ENCODE measurements around the gene TARM1. TPM values are rescaled to one million over a fixed set of nuclear protein-coding genes. Genes with fewer than 3 reads are reported as not detected.
"Not testable (repeated sequence)": the region's sequence is repeated elsewhere in the genome, so short reads cannot be mapped to it uniquely, and the experiment has no call there.

The TARM1 gene
- total RNA-seq, 6 experiments from 2014 or later: not detected

DNA sequence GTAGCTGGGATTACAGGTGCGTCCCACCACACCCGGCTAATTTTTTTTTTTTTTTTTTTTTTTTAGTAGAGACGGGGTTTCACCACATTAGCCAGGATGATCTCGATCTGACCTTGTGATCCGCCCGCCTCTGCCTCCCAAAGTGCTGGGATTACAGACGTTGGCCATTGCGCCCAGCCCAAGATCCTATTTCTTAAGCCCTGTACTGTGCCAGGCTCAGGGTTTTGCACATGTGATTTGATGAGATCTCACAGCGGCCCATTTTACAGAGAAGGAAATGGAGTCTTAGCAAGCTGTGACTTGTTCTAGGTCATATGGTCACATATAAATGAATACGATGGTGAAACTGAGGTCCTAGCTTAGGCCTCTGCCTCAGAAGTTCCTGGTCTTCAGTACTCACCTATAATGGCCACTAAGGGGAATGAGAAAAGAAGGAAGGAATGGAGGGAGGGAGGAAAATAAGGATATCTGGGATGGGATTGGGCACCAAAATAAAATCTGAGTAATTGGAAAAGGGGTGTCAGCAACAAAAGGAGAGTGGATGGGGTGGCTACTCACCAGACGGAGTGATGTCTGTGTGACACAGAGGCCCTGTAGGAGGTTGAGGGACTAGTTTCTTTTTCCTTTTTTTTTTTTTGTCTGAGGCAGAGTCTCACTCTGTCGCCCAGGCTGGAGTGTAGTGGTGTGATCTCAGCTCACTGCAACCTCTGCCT, 18.2 kb upstream of the TARM1 start:
- no peak for DNase-seq
- TF ChIP-seq, protein P1, sequence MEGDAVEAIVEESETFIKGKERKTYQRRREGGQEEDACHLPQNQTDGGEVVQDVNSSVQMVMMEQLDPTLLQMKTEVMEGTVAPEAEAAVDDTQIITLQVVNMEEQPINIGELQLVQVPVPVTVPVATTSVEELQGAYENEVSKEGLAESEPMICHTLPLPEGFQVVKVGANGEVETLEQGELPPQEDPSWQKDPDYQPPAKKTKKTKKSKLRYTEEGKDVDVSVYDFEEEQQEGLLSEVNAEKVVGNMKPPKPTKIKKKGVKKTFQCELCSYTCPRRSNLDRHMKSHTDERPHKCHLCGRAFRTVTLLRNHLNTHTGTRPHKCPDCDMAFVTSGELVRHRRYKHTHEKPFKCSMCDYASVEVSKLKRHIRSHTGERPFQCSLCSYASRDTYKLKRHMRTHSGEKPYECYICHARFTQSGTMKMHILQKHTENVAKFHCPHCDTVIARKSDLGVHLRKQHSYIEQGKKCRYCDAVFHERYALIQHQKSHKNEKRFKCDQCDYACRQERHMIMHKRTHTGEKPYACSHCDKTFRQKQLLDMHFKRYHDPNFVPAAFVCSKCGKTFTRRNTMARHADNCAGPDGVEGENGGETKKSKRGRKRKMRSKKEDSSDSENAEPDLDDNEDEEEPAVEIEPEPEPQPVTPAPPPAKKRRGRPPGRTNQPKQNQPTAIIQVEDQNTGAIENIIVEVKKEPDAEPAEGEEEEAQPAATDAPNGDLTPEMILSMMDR (IDR thresholded peaks at IDR 0.05): no peak
- no peak overlapping the region for H3K4me3 Mint-ChIP-seq
- H3K27me3 Mint-ChIP-seq (ENCODE audit: insufficient read depth): peaks cover 3% of the 10 kb centered on the region; the same call in 1 of the 2 replicates
- no peak overlapping the region for H3K27ac Mint-ChIP-seq
- H3K4me1 Mint-ChIP-seq (ENCODE audit: low read depth): peaks cover 30% of the 10 kb centered on the region
- peaks cover 4% of the 10 kb centered on the region; the same call in 1 of the 2 replicates for H3K9me3 Mint-ChIP-seq
- peaks cover 3% of the 10 kb centered on the region; the same call in 1 of the 2 replicates for H3K36me3 Mint-ChIP-seq (ENCODE audit: low read depth)

DNA sequence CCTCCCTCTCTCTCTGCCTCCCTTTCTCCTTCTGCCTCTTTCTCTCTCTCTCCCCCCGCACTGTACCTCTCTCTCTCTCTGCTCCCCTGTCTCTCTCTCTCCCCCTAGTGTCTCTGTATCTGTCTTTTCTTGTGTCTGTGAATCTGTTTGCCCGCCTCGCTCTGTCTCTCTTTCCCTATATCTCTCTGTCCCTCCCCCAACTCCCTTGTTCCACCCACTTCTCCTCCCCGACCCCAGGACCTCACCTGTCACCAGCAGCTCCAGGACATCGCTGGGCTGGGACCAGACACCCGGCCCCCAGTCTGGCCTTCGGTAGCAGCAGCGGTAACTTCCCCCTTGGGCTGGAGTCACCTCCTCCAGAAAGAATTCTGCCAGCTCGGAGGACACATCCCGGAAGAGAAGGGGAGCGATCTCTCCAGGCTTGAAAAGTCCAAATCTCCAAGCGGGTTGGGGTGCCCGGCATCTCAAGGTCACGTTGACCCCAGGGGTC, 15.5 kb upstream of the TARM1 start:
- peaks cover 6% of the 10 kb centered on the region; the same call in 1 of the 2 replicates for H3K27me3 Mint-ChIP-seq (ENCODE audit: insufficient read depth)
- TF ChIP-seq, protein P1 (IDR thresholded peaks at IDR 0.05): peak; percentile 46
- DNase-seq: peak; percentile 56
- peaks cover 11% of the 10 kb centered on the region; the same call in 1 of the 2 replicates for H3K9me3 Mint-ChIP-seq
- peak overlapping the region; percentile 81 for H3K4me3 Mint-ChIP-seq
- peaks cover 24% of the 10 kb centered on the region for H3K4me1 Mint-ChIP-seq (ENCODE audit: low read depth)
- peak overlapping the region; percentile 67 for H3K27ac Mint-ChIP-seq
- peaks cover 5% of the 10 kb centered on the region; the same call in 1 of the 2 replicates for H3K36me3 Mint-ChIP-seq (ENCODE audit: low read depth)

DNA sequence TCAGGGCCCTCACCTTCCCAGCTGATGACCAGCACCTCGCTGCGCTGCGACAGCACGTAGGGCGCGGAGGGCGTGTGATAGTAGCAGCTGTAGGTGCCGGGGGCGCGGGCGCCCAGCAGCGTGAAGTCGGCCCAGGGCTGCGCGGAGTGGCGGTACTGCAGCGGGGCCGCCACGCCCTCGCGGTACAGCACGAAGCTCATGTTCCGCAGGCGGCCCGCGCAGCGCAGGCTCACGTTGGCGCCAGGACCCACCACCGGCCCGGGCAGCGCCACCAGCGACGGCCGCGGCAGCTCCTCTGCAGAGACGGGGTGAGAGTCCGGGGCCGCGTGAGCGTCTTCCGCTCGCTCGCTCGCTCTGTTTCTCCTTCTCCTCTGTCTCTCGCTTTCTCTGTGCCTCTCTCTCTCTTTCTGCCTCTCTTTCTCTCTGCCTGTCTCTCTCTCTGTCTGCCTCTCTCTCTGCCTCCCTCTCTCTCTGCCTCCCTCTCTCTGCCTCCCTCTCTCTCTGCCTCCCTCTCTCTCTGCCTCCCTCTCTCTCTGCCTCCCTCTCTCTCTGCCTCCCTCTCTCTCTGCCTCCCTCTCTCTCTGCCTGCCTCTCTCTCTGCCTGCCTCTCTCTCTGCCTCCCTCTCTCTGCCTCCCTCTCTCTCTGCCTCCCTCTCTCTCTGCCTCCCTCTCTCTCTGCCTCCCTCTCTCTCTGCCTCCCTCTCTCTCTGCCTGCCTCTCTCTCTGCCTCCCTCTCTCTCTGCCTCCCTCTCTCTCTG, 14.9 kb upstream of the TARM1 start:
- DNase-seq: peak; percentile 8
- not testable (repeated sequence) for H3K36me3 Mint-ChIP-seq (ENCODE audit: low read depth); H3K27me3 Mint-ChIP-seq (ENCODE audit: insufficient read depth)
- H3K4me3 Mint-ChIP-seq: peak overlapping the region; percentile 81
- H3K9me3 Mint-ChIP-seq: peaks cover 11% of the 10 kb centered on the region; the same call in 1 of the 2 replicates
- H3K27ac Mint-ChIP-seq: peak overlapping the region; percentile 67
- peaks cover 20% of the 10 kb centered on the region for H3K4me1 Mint-ChIP-seq (ENCODE audit: low read depth)

DNA sequence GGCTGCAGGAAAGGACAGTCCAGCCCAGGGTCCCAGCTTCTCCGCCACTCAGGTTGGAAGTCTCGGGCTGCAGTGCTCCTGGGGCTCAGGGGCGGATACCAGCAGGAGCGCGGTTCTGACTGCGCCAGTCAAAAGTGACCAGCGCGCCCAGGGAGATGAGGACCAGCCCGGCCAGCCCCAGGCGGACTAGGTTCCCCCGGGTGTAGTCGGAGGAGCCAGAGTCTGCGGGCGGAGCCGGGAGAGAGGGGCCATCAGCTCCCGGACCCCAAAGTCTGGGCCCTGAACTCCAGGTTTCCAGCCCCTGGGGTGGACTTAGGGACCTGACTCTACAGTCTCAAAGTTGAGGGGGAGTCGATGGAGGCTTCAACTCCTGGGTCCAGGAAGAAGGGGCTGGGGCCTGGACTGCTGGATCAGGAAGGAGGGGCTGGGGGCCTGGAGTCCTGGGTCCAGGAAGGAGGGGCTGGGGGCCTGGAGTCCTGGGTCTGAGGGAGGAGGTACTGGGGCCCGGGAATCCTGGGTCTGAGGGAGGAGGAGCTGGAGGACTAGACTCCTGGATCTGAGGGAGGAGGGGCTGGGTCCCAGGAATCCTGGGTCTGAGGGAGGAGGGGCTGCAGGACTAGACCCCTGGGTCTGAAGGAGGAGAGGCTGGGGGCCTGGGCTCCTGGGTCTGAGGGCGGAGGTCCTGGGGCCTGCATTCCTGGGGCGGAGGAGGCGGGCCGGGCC, 14.1 kb upstream of the TARM1 start:
- no peak for DNase-seq
- H3K4me1 Mint-ChIP-seq (ENCODE audit: low read depth): peaks cover 12% of the 10 kb centered on the region
- peaks cover 11% of the 10 kb centered on the region; the same call in 1 of the 2 replicates for H3K9me3 Mint-ChIP-seq
- no peak overlapping the region for H3K27ac Mint-ChIP-seq
- H3K36me3 Mint-ChIP-seq (ENCODE audit: low read depth): peaks cover 5% of the 10 kb centered on the region; the same call in 1 of the 2 replicates
- TF ChIP-seq, protein P1 (IDR thresholded peaks at IDR 0.05): no peak
- H3K27me3 Mint-ChIP-seq (ENCODE audit: insufficient read depth): peaks cover 6% of the 10 kb centered on the region; the same call in 1 of the 2 replicates
- no peak overlapping the region for H3K4me3 Mint-ChIP-seq

DNA sequence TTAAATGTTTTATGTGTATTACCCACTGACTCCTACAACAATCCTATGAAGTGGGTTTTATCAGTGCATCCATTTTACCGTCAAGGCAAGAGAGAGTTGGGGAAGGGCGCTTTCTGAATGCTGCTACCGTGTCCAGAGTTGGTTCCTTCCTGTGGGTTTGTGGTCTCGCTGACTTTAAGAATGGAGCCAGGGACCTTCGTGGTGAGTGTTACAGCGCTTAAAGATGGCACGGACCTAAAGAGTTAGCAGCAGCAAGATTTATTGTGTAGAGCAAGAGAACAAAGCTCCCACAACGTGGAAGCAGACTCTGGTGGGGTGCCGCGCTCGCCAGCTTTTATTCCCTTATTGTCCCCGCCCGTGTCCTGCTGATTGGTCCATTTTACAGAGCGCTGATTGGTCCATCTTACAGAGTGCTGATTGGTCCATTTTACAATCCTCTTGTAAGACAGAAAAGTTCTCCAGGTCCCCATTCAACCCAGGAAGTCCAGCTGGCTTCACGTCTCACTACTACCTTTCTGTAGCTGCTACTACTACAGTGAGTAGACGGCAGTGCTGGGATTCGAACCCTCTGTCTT, 13.3 kb upstream of the TARM1 start:
- DNase-seq: no peak
- peaks cover 5% of the 10 kb centered on the region; the same call in 1 of the 2 replicates for H3K36me3 Mint-ChIP-seq (ENCODE audit: low read depth)
- H3K4me3 Mint-ChIP-seq: no peak overlapping the region
- peaks cover 11% of the 10 kb centered on the region; the same call in 1 of the 2 replicates for H3K9me3 Mint-ChIP-seq
- H3K4me1 Mint-ChIP-seq (ENCODE audit: low read depth): peaks cover 12% of the 10 kb centered on the region
- TF ChIP-seq, protein P1 (IDR thresholded peaks at IDR 0.05): no peak
- peaks cover 6% of the 10 kb centered on the region; the same call in 1 of the 2 replicates for H3K27me3 Mint-ChIP-seq (ENCODE audit: insufficient read depth)
- H3K27ac Mint-ChIP-seq: no peak overlapping the region

All from HFFc6 (cell line).